Measurements from ENCODE around the gene SH3GL1. TPM values are rescaled to one million over a fixed set of nuclear protein-coding genes. Genes with fewer than 3 reads are reported as not detected.
A peak's percentile ranks its signal among the peaks of the same experiment; 100 is the strongest.

Gene SH3GL1
- total and polyA plus RNA-seq, 9 of the 15 experiments (the other 6 are each of a cell fraction or from before 2014, with no cell fraction given): 1.7 to 75.3 (median 25.7) TPM

DNA sequence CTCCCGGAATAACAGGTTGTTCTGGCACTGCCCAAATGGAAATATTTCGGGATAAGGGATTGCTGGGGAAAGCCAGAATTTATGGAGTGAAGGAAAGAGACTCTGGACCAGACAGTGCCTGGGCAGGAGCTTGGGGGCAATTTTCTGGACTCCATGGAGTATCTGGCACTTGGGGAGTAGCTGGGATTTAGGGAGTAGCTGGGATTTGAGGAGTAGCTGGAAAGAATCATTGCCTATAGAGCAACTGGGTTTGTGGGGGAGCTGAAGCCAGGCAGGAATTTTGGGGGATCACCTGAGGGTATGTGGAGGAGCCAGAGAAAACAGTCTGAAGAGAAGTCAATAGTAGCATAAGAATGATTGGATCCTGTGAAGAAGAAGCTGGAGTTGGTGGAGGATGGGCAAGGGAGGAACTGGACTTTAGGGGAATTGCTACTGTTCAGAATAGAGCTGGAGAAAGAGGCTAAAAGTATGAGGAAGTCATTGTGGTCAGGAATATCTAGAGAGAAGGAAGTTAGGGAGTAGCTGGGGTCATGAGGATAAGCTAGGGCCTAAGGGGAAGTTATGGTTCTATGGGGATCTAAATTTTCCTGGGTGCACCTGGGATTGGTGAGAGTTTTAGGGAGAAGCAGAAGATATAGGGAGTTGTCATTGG lies 81.2 kb downstream of the SH3GL1 start:
- no peaks in the 10 kb centered on the region for H3K9me1 ChIP-seq (ENCODE audit: control insufficient read depth, insufficient read depth, low read length)
- TF ChIP-seq MTA1 (IDR thresholded peaks at IDR 0.05; ENCODE audit: borderline replicate concordance) (0 out of 2 replicates have a peak, but pooled peaks have one; percentile 63), KHSRP (IDR thresholded peaks at IDR 0.05) (no peak), TRIM24 (IDR thresholded peaks at IDR 0.05) (peak; percentile 18 to 53; a peak in 2 of 4 replicates)

GRCh38 chr19:4318460-4318859 lies 81.9 kb downstream of the SH3GL1 start:
- BruUV-seq (replicated peaks): no TSS peak
- POLR2A ChIA-PET: no interaction called here
- no peak for FAIRE-seq
- TF ChIP-seq PHB (CRISPR knock-in tag; IDR thresholded peaks at IDR 0.05) (no peak), ZNF311 (CRISPR knock-in tag; IDR thresholded peaks at IDR 0.05) (no peak), E2F3 (CRISPR knock-in tag; IDR thresholded peaks at IDR 0.05) (no peak), PREB (CRISPR knock-in tag; IDR thresholded peaks at IDR 0.05) (no peak), NCOA2 (IDR thresholded peaks at IDR 0.05; ENCODE audit: partially characterized antibody in 2 of 2) (no peak), PHF21A (IDR thresholded peaks at IDR 0.05; ENCODE audit: borderline replicate concordance, low read depth) (no peak), OTX1 (CRISPR knock-in tag; IDR thresholded peaks at IDR 0.05) (no peak), ZNF277 (CRISPR knock-in tag; IDR thresholded peaks at IDR 0.05; ENCODE audit: borderline replicate concordance) (no peak)

More for the DNA sequence above, 81.2 kb downstream of the SH3GL1 start:
- Histone ChIP-seq H3K9me3 (replicated peaks; ENCODE audit: control insufficient read depth, insufficient read depth, low read depth, low read length) (peaks cover 4% of the 10 kb centered on the region; the same call in 1 of the 2 replicates), H3K27ac (ENCODE audit: extremely low read depth, low read depth, low read length) (no peak overlapping the region), H3K79me2 (ENCODE audit: control insufficient read depth, insufficient read depth, low read length) (no peaks in the 10 kb centered on the region), H3K4me2 (ENCODE audit: insufficient read depth, low read length) (no peak overlapping the region), H3K36me3 (ENCODE audit: control insufficient read depth, insufficient read depth, low read length) (no peaks in the 10 kb centered on the region), H3K4me3 (no peak overlapping the region), H2AFZ (ENCODE audit: low read depth, low read length) (no peak overlapping the region), H3K9ac (ENCODE audit: insufficient read depth in 1 of 2, low read depth in 2 of 2, low read length in 2 of 2) (no peak overlapping the region), H3K27me3 (ENCODE audit: control insufficient read depth in 2 of 2, insufficient read depth in 2 of 2, low read length in 2 of 2) (no peaks in the 10 kb centered on the region), H4K20me1 (replicated peaks; ENCODE audit: control insufficient read depth, insufficient read depth, low read length) (no peaks in the 10 kb centered on the region), H3K4me1 (replicated peaks in 1 of 2; ENCODE audit: control insufficient read depth in 2 of 2, insufficient read depth in 2 of 2, low read length in 2 of 2) (peaks cover 0 to 22% of the 10 kb centered on the region in 2 experiments; a peak in 3 of 5 replicates)
- no TSS peak for BruUV-seq (replicated peaks)
- no peak for ATAC-seq
- no peak for DNase-seq (ENCODE audit: extremely low read depth in 1 of 4, low spot score in 3 of 4)
- ChIA-PET POLR2A (interaction anchor here (0.8 kb wide), 1 partner anchor 31 kb away, joined by 3 read pairs; no protein-coding TSS in a partner anchor), CTCF (ENCODE audit: low intra/inter-chr PET ratio) (no interaction called here)
- in situ Hi-C loops (cut with MboI): no loop called here
- 65% methylated on average over 2 of the region's 2 CpGs for WGBS (ENCODE audit: insufficient coverage, low coverage, missing lambda C conversion rate)
- no peak for FAIRE-seq
- intact Hi-C loops (cut with micrococcal nuclease): no loop called here

More at GRCh38 chr19:4318460-4318859, 81.9 kb downstream of the SH3GL1 start:
- in situ Hi-C loops (cut with MboI): no loop called here
- Histone ChIP-seq H2AFZ (ENCODE audit: low read depth, low read length) (no peak overlapping the region), H3K27me3 (ENCODE audit: control insufficient read depth in 2 of 2, insufficient read depth in 2 of 2, low read length in 2 of 2) (no peaks in the 10 kb centered on the region), H3K27ac (ENCODE audit: extremely low read depth, low read depth, low read length) (no peak overlapping the region), H3K4me3 (no peak overlapping the region), H3K79me2 (ENCODE audit: control insufficient read depth, insufficient read depth, low read length) (no peaks in the 10 kb centered on the region), H3K4me2 (ENCODE audit: insufficient read depth, low read length) (no peak overlapping the region), H3K9me3 (replicated peaks; ENCODE audit: control insufficient read depth, insufficient read depth, low read depth, low read length) (peaks cover 4% of the 10 kb centered on the region; the same call in 1 of the 2 replicates), H3K9me1 (ENCODE audit: control insufficient read depth, insufficient read depth, low read length) (no peaks in the 10 kb centered on the region), H3K4me1 (replicated peaks in 1 of 2; ENCODE audit: control insufficient read depth in 2 of 2, insufficient read depth in 2 of 2, low read length in 2 of 2) (peaks cover 0 to 17% of the 10 kb centered on the region in 2 experiments; a peak in 3 of 5 replicates), H3K9ac (ENCODE audit: insufficient read depth in 1 of 2, low read depth in 2 of 2, low read length in 2 of 2) (0 out of 4 replicates have a peak overlapping the region, but pooled peaks of 1 of the 2 experiments have one; percentile 66), H4K20me1 (replicated peaks; ENCODE audit: control insufficient read depth, insufficient read depth, low read length) (no peaks in the 10 kb centered on the region), H3K36me3 (ENCODE audit: control insufficient read depth, insufficient read depth, low read length) (no peaks in the 10 kb centered on the region)
- ATAC-seq: no peak
- intact Hi-C loops (cut with micrococcal nuclease): no loop called here
- WGBS (ENCODE audit: insufficient coverage, low coverage, missing lambda C conversion rate): 66% methylated on average over 2 of the region's 7 CpGs
- CTCF ChIA-PET (ENCODE audit: low intra/inter-chr PET ratio): no interaction called here
- no peak for DNase-seq (ENCODE audit: extremely low read depth in 1 of 4, low spot score in 3 of 4)

Measured in K562 (cell line).